ENCODE results near the gene GLYATL1B. TPM values are rescaled to one million over a fixed set of nuclear protein-coding genes. Genes with fewer than 3 reads are reported as not detected.
"Not testable (repeated sequence)": the region's sequence is repeated elsewhere in the genome, so short reads cannot be mapped to it uniquely, and the experiment has no call there.

Gene GLYATL1B, protein sequence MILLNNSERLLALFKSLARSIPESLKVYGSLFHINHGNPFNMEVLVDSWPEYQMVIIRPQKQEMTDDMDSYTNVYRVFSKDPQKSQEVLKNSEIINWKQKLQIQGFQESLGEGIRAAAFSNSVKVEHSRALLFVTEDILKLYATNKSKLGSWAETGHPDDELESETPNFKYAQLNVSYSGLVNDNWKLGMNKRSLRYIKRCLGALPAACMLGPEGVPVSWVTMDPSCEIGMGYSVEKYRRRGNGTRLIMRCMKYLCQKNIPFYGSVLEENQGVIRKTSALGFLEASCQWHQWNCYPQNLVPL
- total RNA-seq (2021; ENCODE audit: unreplicated experiment) (not detected), Bru-seq, nascent RNA (not detected), BruChase-seq, experiment 1, labeled RNA remaining after a 2-hour chase (percentile 9 among the genes with signal in this experiment), BruChase-seq, experiment 2, labeled RNA remaining after a 6-hour chase (not detected)
- not detected for polyA plus RNA-seq (2012; ENCODE audit: insufficient read length)
- long read RNA-seq = 0 reads

DNA sequence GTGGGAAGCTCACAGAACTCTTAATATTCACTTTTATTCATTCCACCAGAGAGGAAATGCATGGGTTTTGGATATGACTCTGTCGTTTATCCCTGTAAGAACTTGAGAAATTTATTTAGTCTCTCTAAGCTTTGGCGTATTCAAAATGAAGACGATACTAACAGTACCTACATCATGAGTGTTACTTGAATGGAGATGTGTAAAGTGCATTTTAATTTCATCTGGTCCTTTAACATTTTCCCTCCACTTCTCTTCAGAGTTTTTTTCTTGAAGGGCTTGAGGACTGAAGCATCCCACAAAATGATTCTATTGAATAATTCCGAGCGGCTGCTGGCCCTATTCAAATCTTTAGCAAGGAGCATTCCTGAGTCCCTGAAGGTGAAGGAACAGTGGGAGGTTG is at the start of gene GLYATL1B:
GLYATL1B (plus strand) TSS at position 301 of the 400 bp plus-strand sequence; CDS start at position 301, 0 bp downstream.
- H3K27me3 ChIP-seq (ENCODE audit: control insufficient read depth, insufficient read depth, low read length); DNase-seq (ENCODE audit: low read depth, low spot score); H3K4me1 ChIP-seq (ENCODE audit: control insufficient read depth, insufficient read depth, low read length); in situ Hi-C loops (cut with HindIII; ENCODE audit: low pct_unique_long_range_greater_than_20kb, low sequenced_read_pairs); CTCF ChIA-PET; H3K36me3 ChIP-seq (ENCODE audit: control insufficient read depth, insufficient read depth, low read length); H3K27ac ChIP-seq (ENCODE audit: low read length); POLR2A ChIA-PET; ATAC-seq; H3K4me3 ChIP-seq (ENCODE audit: low read depth in 2 of 2, low read length in 2 of 2); H3K9me3 ChIP-seq (ENCODE audit: control insufficient read depth, insufficient read depth, low read depth, low read length); intact Hi-C loops (cut with micrococcal nuclease; ENCODE audit: unreplicated experiment); BruUV-seq (replicated peaks): not testable (repeated sequence)

DNA sequence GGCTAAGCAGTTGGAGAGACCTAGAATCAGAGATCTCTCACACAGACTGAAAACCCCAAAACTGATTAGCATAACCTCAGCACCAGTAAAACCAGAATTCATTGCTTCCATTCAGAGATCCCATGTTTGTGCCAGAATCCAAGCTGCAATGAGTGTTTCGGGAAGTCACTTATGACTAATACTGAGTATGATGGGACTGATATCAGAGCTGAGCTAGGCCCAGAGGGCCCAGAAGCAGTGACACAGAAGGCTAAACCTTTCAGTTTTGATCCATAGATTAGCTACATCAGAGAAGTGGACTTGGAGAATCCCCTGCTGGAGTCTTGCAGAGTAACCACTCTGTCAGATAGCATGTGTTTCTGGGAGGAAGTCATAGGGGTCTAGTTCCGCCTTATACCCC is 49.6 kb upstream of the GLYATL1B start:
- DNase-seq (ENCODE audit: low read depth, low spot score); ATAC-seq; intact Hi-C loops (cut with micrococcal nuclease; ENCODE audit: unreplicated experiment); CTCF ChIA-PET; H3K27ac ChIP-seq (ENCODE audit: low read length); POLR2A ChIA-PET; H3K27me3 ChIP-seq (ENCODE audit: control insufficient read depth, insufficient read depth, low read length); in situ Hi-C loops (cut with HindIII; ENCODE audit: low pct_unique_long_range_greater_than_20kb, low sequenced_read_pairs); H3K4me3 ChIP-seq (ENCODE audit: low read depth in 2 of 2, low read length in 2 of 2); BruUV-seq (replicated peaks); H3K9me3 ChIP-seq (ENCODE audit: control insufficient read depth, insufficient read depth, low read depth, low read length); H3K36me3 ChIP-seq (ENCODE audit: control insufficient read depth, insufficient read depth, low read length); H3K4me1 ChIP-seq (ENCODE audit: control insufficient read depth, insufficient read depth, low read length): not testable (repeated sequence)

DNA sequence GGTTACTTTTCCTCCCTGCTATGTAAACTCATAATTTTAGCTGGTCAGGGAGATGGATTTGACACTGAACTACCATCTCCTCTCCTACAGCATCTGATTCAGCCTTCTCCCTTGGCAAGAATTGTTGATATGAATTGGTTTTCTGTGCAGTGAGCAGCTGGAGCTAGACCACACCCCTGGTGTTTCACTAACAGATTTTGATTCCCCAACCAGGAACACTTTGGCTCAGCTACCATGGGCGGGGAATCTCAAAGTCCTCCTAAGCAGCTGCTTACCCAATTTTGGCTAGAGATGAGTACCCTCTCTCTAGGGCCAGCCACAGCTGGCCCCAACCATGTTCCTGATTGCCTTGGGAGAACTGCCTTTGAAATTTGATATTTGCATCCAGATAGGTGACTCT is 48.7 kb upstream of the GLYATL1B start:
- H3K36me3 ChIP-seq (ENCODE audit: control insufficient read depth, insufficient read depth, low read length); H3K4me3 ChIP-seq (ENCODE audit: low read depth in 2 of 2, low read length in 2 of 2); H3K9me3 ChIP-seq (ENCODE audit: control insufficient read depth, insufficient read depth, low read depth, low read length); DNase-seq (ENCODE audit: low read depth, low spot score); in situ Hi-C loops (cut with HindIII; ENCODE audit: low pct_unique_long_range_greater_than_20kb, low sequenced_read_pairs); H3K4me1 ChIP-seq (ENCODE audit: control insufficient read depth, insufficient read depth, low read length); BruUV-seq (replicated peaks); ATAC-seq; CTCF ChIA-PET; H3K27me3 ChIP-seq (ENCODE audit: control insufficient read depth, insufficient read depth, low read length); H3K27ac ChIP-seq (ENCODE audit: low read length); POLR2A ChIA-PET; intact Hi-C loops (cut with micrococcal nuclease; ENCODE audit: unreplicated experiment): not testable (repeated sequence)

DNA sequence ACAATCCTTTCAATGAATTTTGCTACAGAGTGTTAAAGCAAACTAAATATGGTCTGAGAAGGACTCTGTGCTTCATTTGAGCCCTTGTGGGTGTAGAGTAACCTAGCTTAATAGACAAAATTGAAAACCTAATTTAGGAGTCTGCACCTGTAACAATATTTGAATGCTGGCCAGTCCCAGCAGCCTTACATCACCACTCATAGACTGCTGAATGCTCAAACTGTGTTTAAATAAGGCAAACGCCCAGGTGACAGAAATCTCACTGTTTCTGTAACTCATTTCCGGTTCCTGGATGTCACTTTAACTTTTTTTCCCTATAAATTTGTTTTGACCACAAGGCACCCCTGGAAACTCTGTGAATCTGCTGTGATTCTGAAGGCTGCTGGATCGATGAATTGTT is 45.5 kb upstream of the GLYATL1B start:
- BruUV-seq (replicated peaks) = no TSS peak
- Histone ChIP-seq H3K4me1 (ENCODE audit: control insufficient read depth, insufficient read depth, low read length) (no peaks in the 10 kb centered on the region), H3K9me3 (ENCODE audit: control insufficient read depth, insufficient read depth, low read depth, low read length) (no peaks in the 10 kb centered on the region), H3K4me3 (ENCODE audit: low read depth in 2 of 2, low read length in 2 of 2) (no peak overlapping the region), H3K27me3 (ENCODE audit: control insufficient read depth, insufficient read depth, low read length) (no peaks in the 10 kb centered on the region), H3K36me3 (ENCODE audit: control insufficient read depth, insufficient read depth, low read length) (no peaks in the 10 kb centered on the region), H3K27ac (ENCODE audit: low read length) (no peak overlapping the region)
- in situ Hi-C loops (cut with HindIII; ENCODE audit: low pct_unique_long_range_greater_than_20kb, low sequenced_read_pairs) (no loop called here), intact Hi-C loops (cut with micrococcal nuclease; ENCODE audit: unreplicated experiment) (no loop called here)
- TF ChIP-seq, protein P1, sequence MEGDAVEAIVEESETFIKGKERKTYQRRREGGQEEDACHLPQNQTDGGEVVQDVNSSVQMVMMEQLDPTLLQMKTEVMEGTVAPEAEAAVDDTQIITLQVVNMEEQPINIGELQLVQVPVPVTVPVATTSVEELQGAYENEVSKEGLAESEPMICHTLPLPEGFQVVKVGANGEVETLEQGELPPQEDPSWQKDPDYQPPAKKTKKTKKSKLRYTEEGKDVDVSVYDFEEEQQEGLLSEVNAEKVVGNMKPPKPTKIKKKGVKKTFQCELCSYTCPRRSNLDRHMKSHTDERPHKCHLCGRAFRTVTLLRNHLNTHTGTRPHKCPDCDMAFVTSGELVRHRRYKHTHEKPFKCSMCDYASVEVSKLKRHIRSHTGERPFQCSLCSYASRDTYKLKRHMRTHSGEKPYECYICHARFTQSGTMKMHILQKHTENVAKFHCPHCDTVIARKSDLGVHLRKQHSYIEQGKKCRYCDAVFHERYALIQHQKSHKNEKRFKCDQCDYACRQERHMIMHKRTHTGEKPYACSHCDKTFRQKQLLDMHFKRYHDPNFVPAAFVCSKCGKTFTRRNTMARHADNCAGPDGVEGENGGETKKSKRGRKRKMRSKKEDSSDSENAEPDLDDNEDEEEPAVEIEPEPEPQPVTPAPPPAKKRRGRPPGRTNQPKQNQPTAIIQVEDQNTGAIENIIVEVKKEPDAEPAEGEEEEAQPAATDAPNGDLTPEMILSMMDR (IDR thresholded peaks at IDR 0.05) = no peak
- no peak for TF ChIP-seq TCF7L2 (IDR thresholded peaks at IDR 0.05; ENCODE audit: low read depth, low read length)
- TF ChIP-seq SIN3A (IDR thresholded peaks at IDR 0.05; ENCODE audit: borderline replicate concordance, insufficient read depth, low read depth, low read length) = no peak
- no peak for TF ChIP-seq POLR2AphosphoS5 (IDR thresholded peaks at IDR 0.05; ENCODE audit: low read depth, low read length)
- TF ChIP-seq, protein P2, sequence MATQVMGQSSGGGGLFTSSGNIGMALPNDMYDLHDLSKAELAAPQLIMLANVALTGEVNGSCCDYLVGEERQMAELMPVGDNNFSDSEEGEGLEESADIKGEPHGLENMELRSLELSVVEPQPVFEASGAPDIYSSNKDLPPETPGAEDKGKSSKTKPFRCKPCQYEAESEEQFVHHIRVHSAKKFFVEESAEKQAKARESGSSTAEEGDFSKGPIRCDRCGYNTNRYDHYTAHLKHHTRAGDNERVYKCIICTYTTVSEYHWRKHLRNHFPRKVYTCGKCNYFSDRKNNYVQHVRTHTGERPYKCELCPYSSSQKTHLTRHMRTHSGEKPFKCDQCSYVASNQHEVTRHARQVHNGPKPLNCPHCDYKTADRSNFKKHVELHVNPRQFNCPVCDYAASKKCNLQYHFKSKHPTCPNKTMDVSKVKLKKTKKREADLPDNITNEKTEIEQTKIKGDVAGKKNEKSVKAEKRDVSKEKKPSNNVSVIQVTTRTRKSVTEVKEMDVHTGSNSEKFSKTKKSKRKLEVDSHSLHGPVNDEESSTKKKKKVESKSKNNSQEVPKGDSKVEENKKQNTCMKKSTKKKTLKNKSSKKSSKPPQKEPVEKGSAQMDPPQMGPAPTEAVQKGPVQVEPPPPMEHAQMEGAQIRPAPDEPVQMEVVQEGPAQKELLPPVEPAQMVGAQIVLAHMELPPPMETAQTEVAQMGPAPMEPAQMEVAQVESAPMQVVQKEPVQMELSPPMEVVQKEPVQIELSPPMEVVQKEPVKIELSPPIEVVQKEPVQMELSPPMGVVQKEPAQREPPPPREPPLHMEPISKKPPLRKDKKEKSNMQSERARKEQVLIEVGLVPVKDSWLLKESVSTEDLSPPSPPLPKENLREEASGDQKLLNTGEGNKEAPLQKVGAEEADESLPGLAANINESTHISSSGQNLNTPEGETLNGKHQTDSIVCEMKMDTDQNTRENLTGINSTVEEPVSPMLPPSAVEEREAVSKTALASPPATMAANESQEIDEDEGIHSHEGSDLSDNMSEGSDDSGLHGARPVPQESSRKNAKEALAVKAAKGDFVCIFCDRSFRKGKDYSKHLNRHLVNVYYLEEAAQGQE (IDR thresholded peaks at IDR 0.05; ENCODE audit: insufficient read depth in 1 of 2, low read depth in 2 of 2, low read length in 1 of 2) = no peak
- ChIA-PET POLR2A (no interaction called here), CTCF (no interaction called here)
- no peak for ATAC-seq
- no peak for DNase-seq (ENCODE audit: low read depth, low spot score)

DNA sequence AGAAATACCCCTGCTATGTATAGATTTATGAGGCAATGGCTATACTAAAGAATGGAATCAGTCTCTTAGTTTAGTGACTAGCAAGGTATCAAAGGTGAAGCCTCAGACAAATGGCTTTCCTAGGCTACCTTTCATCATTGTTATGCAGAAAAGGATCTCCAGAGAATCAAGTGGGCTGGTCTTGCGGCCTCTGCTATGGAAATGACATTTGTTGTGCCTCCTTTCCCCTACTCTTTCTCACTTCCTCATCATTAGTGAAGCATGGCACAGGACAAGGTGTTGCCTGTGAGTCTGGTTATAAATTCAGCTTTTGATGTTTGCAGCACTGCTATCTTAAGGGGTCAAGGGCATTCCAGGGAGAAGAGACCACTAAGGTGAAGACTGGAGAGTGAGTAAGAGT is 34.7 kb upstream of the GLYATL1B start:
- H3K9me3 ChIP-seq (ENCODE audit: control insufficient read depth, insufficient read depth, low read depth, low read length); ATAC-seq; POLR2A ChIA-PET; H3K4me3 ChIP-seq (ENCODE audit: low read depth in 2 of 2, low read length in 2 of 2); BruUV-seq (replicated peaks); H3K4me1 ChIP-seq (ENCODE audit: control insufficient read depth, insufficient read depth, low read length); in situ Hi-C loops (cut with HindIII; ENCODE audit: low pct_unique_long_range_greater_than_20kb, low sequenced_read_pairs); H3K27me3 ChIP-seq (ENCODE audit: control insufficient read depth, insufficient read depth, low read length); H3K36me3 ChIP-seq (ENCODE audit: control insufficient read depth, insufficient read depth, low read length); H3K27ac ChIP-seq (ENCODE audit: low read length); DNase-seq (ENCODE audit: low read depth, low spot score): not testable (repeated sequence)
- intact Hi-C loops (cut with micrococcal nuclease; ENCODE audit: unreplicated experiment) = loop anchor here (10.0 kb wide), 1 partner anchor 97 kb away; no protein-coding TSS in a partner anchor
- CTCF ChIA-PET = interaction anchor here (0.7 kb wide), 2 partner anchors 143 to 474 kb away, joined by 3 to 4 read pairs; no protein-coding TSS in a partner anchor

All from Panc1 (cell line).